T-helper 1 cell treated with Interleukin-12 subunit alpha and Interleukin-12 subunit beta and Interleukin-4 antibody, amounts not matched to agents 30 μg/mL and 1 μg/mL, for 36 hours (primary cell): Measurements from ENCODE around the gene SPAG17.

Experiments used
- H3K27ac Mint-ChIP-seq: one replicate; pipeline ENCODE4 v1.8.0; 2021; ENCODE audit warnings: mild to moderate bottlenecking, mixed read lengths
- H3K27me3 Mint-ChIP-seq: one replicate; pipeline ENCODE4 v1.8.0; 2021; ENCODE audit warnings: low read depth, mixed read lengths
- H3K36me3 Mint-ChIP-seq: one replicate; pipeline ENCODE4 v1.8.0; 2021; ENCODE audit warnings: low read depth, mixed read lengths
- H3K4me1 Mint-ChIP-seq: one replicate; pipeline ENCODE4 v1.8.0; 2021; ENCODE audit warnings: low read depth, mixed read lengths
- H3K4me3 Mint-ChIP-seq: one replicate; pipeline ENCODE4 v1.8.0; 2021; ENCODE audit warnings: mild to moderate bottlenecking, moderate library complexity, mixed read lengths
- H3K9me3 Mint-ChIP-seq: one replicate; pipeline ENCODE4 v1.8.0; 2021; ENCODE audit warnings: mixed read lengths

Gene SPAG17

GRCh38 chr1:118190561-118190960 lies 5.5 kb upstream of the SPAG17 start:
- peaks cover 14% of the 10 kb centered on the region for H3K9me3 Mint-ChIP-seq
- H3K27me3 Mint-ChIP-seq: no peaks in the 10 kb centered on the region
- H3K36me3 Mint-ChIP-seq: no peaks in the 10 kb centered on the region
- H3K4me3 Mint-ChIP-seq: no peak overlapping the region
- no peak overlapping the region for H3K27ac Mint-ChIP-seq
- H3K4me1 Mint-ChIP-seq: no peaks in the 10 kb centered on the region

GRCh38 chr1:118189564-118189963 lies 4.5 kb upstream of the SPAG17 start:
- H3K27me3 Mint-ChIP-seq: peaks cover 3% of the 10 kb centered on the region
- H3K4me3 Mint-ChIP-seq: no peak overlapping the region
- peaks cover 17% of the 10 kb centered on the region for H3K9me3 Mint-ChIP-seq
- no peaks in the 10 kb centered on the region for H3K36me3 Mint-ChIP-seq
- H3K27ac Mint-ChIP-seq: no peak overlapping the region
- no peaks in the 10 kb centered on the region for H3K4me1 Mint-ChIP-seq

- Mint-ChIP-seq H3K27ac (no peak overlapping the region), H3K4me1 (no peaks in the 10 kb centered on the region), H3K36me3 (no peaks in the 10 kb centered on the region), H3K4me3 (no peak overlapping the region), H3K9me3 (peaks cover 17% of the 10 kb centered on the region), H3K27me3 (peaks cover 3% of the 10 kb centered on the region)
Observed at GRCh38 chr1:118188411-118188810, 3.4 kb upstream of the SPAG17 start.

- H3K27ac Mint-ChIP-seq: no peak overlapping the region
- H3K36me3 Mint-ChIP-seq: no peaks in the 10 kb centered on the region
- H3K4me1 Mint-ChIP-seq: no peaks in the 10 kb centered on the region
- H3K27me3 Mint-ChIP-seq: peaks cover 3% of the 10 kb centered on the region
- peaks cover 14% of the 10 kb centered on the region for H3K9me3 Mint-ChIP-seq
- H3K4me3 Mint-ChIP-seq: no peak overlapping the region
Observed at GRCh38 chr1:118186026-118186425, 998 bp upstream of the SPAG17 start.

DNA sequence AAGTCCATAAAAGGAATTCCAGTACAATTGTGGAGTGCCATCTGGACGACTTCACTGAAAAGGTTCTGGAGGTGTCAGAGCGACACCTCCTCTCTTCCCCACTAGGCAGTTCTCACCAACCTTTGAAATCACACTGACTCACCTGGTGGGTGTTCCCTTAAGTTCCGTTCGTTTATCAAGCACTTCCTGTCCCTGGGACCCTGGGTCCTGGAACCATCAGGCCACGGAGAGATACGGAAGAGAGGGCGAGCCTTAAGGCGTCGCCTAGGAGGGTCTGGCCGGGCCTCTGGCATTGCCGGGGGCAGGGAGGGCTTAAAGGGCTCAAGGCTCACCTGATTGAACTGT lies 317 bp downstream of the SPAG17 start:
- H3K27me3 Mint-ChIP-seq: peaks cover 3% of the 10 kb centered on the region
- H3K36me3 Mint-ChIP-seq: no peaks in the 10 kb centered on the region
- no peak overlapping the region for H3K27ac Mint-ChIP-seq
- H3K4me3 Mint-ChIP-seq: no peak overlapping the region
- H3K9me3 Mint-ChIP-seq: peaks cover 14% of the 10 kb centered on the region
- H3K4me1 Mint-ChIP-seq: no peaks in the 10 kb centered on the region

DNA sequence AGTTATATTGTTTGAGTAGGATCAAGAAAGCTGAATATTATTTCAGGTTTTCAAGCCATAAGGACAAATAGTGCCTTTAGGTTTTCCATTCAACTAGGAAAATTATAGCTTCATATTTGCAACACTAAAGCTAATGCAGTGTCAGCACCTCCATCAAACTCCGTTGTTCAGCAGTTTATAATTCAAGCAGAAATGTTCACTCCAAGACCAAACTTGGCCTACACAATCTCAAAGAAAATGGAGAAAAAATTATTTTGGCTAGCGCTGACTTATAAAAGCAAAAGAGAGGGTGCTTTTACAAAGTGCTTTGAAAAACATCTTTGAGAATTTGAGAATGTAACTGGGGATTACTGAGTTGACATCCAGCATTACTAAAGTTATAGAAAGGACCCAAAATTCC lies 1.4 kb downstream of the SPAG17 start:
- Mint-ChIP-seq H3K27ac (no peak overlapping the region), H3K4me1 (no peaks in the 10 kb centered on the region), H3K27me3 (peaks cover 3% of the 10 kb centered on the region), H3K9me3 (peaks cover 14% of the 10 kb centered on the region), H3K4me3 (no peak overlapping the region), H3K36me3 (no peaks in the 10 kb centered on the region)

- H3K27ac Mint-ChIP-seq: no peak overlapping the region
- peaks cover 6% of the 10 kb centered on the region for H3K9me3 Mint-ChIP-seq
- no peaks in the 10 kb centered on the region for H3K36me3 Mint-ChIP-seq
- no peaks in the 10 kb centered on the region for H3K27me3 Mint-ChIP-seq
- H3K4me1 Mint-ChIP-seq: no peaks in the 10 kb centered on the region
- H3K4me3 Mint-ChIP-seq: no peak overlapping the region
Observed at GRCh38 chr1:118177998-118178397, 7.0 kb downstream of the SPAG17 start.

DNA sequence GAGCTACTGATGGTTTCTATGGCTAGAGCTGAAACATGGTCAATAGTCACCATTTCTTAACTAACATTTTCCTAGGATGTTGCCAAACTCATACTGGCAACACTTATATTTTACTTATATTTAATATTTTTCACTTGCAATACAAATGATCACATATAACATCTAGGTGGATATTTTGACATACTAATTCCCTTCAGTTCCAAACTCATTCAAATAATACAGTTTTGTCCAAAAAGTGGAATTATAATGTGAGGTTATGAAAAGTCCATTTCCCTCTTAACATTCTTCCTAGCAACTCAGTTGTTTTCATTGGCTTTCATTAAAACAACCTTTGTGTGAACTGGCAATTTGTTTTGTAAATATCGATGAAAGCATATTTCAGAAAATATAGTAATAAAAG lies 16.0 kb downstream of the SPAG17 start:
- H3K9me3 Mint-ChIP-seq: peaks cover 1% of the 10 kb centered on the region
- H3K4me1 Mint-ChIP-seq: no peaks in the 10 kb centered on the region
- H3K27me3 Mint-ChIP-seq: no peaks in the 10 kb centered on the region
- H3K4me3 Mint-ChIP-seq: no peak overlapping the region
- no peaks in the 10 kb centered on the region for H3K36me3 Mint-ChIP-seq
- H3K27ac Mint-ChIP-seq: no peak overlapping the region

- Mint-ChIP-seq H3K9me3 (no peaks in the 10 kb centered on the region), H3K4me1 (no peaks in the 10 kb centered on the region), H3K27ac (no peak overlapping the region), H3K36me3 (no peaks in the 10 kb centered on the region), H3K4me3 (no peak overlapping the region), H3K27me3 (no peaks in the 10 kb centered on the region)
Observed at GRCh38 chr1:118160806-118161205, 24.2 kb downstream of the SPAG17 start.

GRCh38 chr1:118159569-118159968 lies 25.5 kb downstream of the SPAG17 start:
- H3K4me3 Mint-ChIP-seq: no peak overlapping the region
- no peaks in the 10 kb centered on the region for H3K4me1 Mint-ChIP-seq
- no peak overlapping the region for H3K27ac Mint-ChIP-seq
- H3K36me3 Mint-ChIP-seq: no peaks in the 10 kb centered on the region
- H3K9me3 Mint-ChIP-seq: no peaks in the 10 kb centered on the region
- no peaks in the 10 kb centered on the region for H3K27me3 Mint-ChIP-seq

DNA sequence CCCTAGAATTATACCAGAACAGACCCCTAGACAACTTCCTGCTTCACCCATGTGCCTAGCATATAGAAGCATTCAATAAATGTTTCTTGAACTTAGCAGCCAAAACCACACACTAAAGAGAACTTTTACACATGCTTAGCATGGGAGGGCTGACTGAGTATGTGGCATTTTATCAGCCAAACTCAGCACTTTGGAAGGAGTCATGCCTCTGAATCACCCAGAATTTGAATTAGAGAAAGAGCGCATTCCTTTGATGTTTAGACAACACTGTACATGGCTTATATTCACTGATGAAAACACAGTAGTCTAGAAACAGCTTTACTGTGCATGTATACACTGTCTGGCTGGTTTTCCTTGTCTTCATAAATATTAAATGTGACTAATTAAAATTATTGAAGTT lies 26.1 kb downstream of the SPAG17 start:
- Mint-ChIP-seq H3K4me3 (no peak overlapping the region), H3K36me3 (no peaks in the 10 kb centered on the region), H3K27ac (no peak overlapping the region), H3K4me1 (no peaks in the 10 kb centered on the region), H3K9me3 (no peaks in the 10 kb centered on the region), H3K27me3 (no peaks in the 10 kb centered on the region)

DNA sequence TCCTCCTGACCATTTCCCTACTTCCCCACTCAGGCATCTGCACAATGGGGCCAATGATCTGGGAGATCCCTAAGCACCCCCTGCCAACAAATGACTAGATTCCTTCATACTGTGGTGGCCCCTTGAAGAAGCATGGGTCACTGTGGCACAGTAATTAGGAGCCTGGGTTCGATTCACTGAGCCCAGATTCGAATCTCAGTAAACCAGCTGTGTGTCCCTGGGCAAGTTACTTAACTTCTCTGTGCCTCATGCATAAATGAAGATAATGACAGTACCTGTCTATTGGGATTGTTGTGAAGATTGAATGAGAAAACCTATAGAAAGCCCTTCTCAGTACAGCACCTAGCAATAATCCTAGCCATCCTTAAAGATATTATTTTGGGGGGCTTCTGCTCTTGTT lies 27.5 kb downstream of the SPAG17 start:
- Mint-ChIP-seq H3K27ac (no peak overlapping the region), H3K9me3 (no peaks in the 10 kb centered on the region), H3K4me3 (no peak overlapping the region), H3K4me1 (no peaks in the 10 kb centered on the region), H3K27me3 (no peaks in the 10 kb centered on the region), H3K36me3 (no peaks in the 10 kb centered on the region)

- no peaks in the 10 kb centered on the region for H3K9me3 Mint-ChIP-seq
- no peak overlapping the region for H3K27ac Mint-ChIP-seq
- H3K36me3 Mint-ChIP-seq: no peaks in the 10 kb centered on the region
- no peaks in the 10 kb centered on the region for H3K27me3 Mint-ChIP-seq
- no peaks in the 10 kb centered on the region for H3K4me1 Mint-ChIP-seq
- no peak overlapping the region for H3K4me3 Mint-ChIP-seq
Observed at GRCh38 chr1:118155106-118155505, 29.9 kb downstream of the SPAG17 start.

GRCh38 chr1:118154220-118154619 lies 30.8 kb downstream of the SPAG17 start:
- H3K36me3 Mint-ChIP-seq: no peaks in the 10 kb centered on the region
- H3K4me1 Mint-ChIP-seq: no peaks in the 10 kb centered on the region
- no peaks in the 10 kb centered on the region for H3K27me3 Mint-ChIP-seq
- no peak overlapping the region for H3K27ac Mint-ChIP-seq
- no peaks in the 10 kb centered on the region for H3K9me3 Mint-ChIP-seq
- H3K4me3 Mint-ChIP-seq: no peak overlapping the region

- no peak overlapping the region for H3K27ac Mint-ChIP-seq
- H3K27me3 Mint-ChIP-seq: no peaks in the 10 kb centered on the region
- no peaks in the 10 kb centered on the region for H3K9me3 Mint-ChIP-seq
- no peaks in the 10 kb centered on the region for H3K4me1 Mint-ChIP-seq
- no peaks in the 10 kb centered on the region for H3K36me3 Mint-ChIP-seq
- no peak overlapping the region for H3K4me3 Mint-ChIP-seq
Observed at GRCh38 chr1:118151312-118151937, 33.6 kb downstream of the SPAG17 start.

DNA sequence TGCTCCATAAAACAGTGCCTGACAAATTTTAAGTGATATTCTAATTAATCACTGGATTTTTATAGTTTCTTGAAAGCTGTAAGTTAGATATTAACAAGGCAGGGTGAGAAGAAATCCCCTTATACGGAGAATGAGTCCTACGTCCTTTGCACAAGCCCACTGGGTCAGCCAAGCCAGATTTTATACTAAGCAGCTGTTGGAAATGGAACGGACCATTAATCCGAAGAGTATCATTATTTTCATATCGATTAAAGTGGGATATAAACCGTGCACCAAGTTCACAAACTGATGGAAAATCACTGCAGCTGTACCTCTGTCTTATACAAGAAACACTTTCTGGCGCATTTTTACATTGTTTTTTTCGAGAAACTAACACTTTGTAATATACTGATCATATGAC lies 35.2 kb downstream of the SPAG17 start:
- Mint-ChIP-seq H3K4me3 (no peak overlapping the region), H3K36me3 (no peaks in the 10 kb centered on the region), H3K4me1 (no peaks in the 10 kb centered on the region)

More for the DNA sequence above, 35.2 kb downstream of the SPAG17 start:
- H3K27me3 Mint-ChIP-seq: no peaks in the 10 kb centered on the region
- H3K27ac Mint-ChIP-seq: no peak overlapping the region
- H3K9me3 Mint-ChIP-seq: no peaks in the 10 kb centered on the region
